Measurements from ENCODE around the gene RASD1.

The RASD1 gene

GRCh38 chr17:17538417-17539391, 42.5 kb upstream of the RASD1 start:
- H3K9me3 ChIP-seq (ENCODE audit: control insufficient read depth, low read length) = no peaks in the 10 kb centered on the region
- H3K36me3 ChIP-seq (ENCODE audit: control insufficient read depth, insufficient read depth, low read length) = no peaks in the 10 kb centered on the region
- no peak overlapping the region for H3K4me3 ChIP-seq (ENCODE audit: insufficient read depth, low read depth, low read length)
- H3K27me3 ChIP-seq (ENCODE audit: control insufficient read depth, insufficient read depth, low read length, poor library complexity, severe bottlenecking) = no peaks in the 10 kb centered on the region
- no peak overlapping the region for H3K27ac ChIP-seq (ENCODE audit: insufficient read depth, low read depth, low read length, poor library complexity, severe bottlenecking)
- 91 to 94% methylated on average over 10 of the region's 10 CpGs for WGBS, 2 experiments
- H3K4me1 ChIP-seq (ENCODE audit: control insufficient read depth, insufficient read depth, low read length) = peaks cover 19% of the 10 kb centered on the region

DNA sequence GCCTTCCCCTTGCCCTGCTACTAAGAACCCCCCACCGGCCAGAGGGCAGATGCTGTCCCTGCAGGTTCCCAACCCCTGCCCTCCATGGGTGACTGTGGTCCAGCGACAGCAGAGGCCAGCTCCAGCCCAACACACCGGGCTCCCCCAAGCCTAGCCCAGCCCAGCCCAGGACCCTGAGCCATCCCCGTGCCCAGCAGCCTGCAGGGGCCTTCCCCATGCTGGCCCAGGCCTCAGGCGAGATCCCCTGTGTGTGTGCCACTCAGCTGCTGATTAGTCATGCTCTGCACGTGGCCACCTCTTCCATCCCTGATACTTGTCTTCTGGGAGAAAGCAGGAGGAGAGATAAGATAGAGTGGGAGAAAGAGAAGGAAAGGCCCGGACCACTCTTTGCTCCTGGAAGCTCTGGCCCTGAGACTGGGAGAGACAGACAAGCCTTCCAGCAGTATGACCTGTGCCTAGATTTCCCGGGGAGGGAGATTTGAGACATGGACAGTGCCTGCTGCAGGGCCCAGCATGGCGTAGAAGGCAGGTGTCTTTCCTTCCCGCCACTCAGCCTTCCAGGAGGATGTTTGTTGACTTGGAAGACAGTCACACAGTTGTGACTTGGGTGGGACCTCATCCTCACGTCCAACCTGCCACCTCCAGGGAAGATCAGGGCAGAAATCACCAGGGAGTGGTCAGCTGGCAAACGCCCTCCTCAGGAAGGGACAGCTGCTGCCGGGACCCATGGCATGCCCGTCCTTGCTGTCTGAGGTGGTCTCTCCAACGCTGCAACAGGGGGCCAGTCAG, 41.3 kb upstream of the RASD1 start:
- Histone ChIP-seq H3K27ac (ENCODE audit: insufficient read depth, low read depth, low read length, poor library complexity, severe bottlenecking) (no peak overlapping the region), H3K4me1 (ENCODE audit: control insufficient read depth, insufficient read depth, low read length) (peaks cover 19% of the 10 kb centered on the region), H3K27me3 (ENCODE audit: control insufficient read depth, insufficient read depth, low read length, poor library complexity, severe bottlenecking) (no peaks in the 10 kb centered on the region), H3K9me3 (ENCODE audit: control insufficient read depth, low read length) (no peaks in the 10 kb centered on the region), H3K4me3 (ENCODE audit: insufficient read depth, low read depth, low read length) (no peak overlapping the region), H3K36me3 (ENCODE audit: control insufficient read depth, insufficient read depth, low read length) (no peaks in the 10 kb centered on the region)
- WGBS, 2 experiments = 88 to 90% methylated on average over 15 of the region's 15 CpGs

GRCh38 chr17:17536702-17537101, 40.5 kb upstream of the RASD1 start:
- H3K9me3 ChIP-seq (ENCODE audit: control insufficient read depth, low read length) = no peaks in the 10 kb centered on the region
- 95 to 97% methylated on average over 15 of the region's 15 CpGs for WGBS, 2 experiments
- no peaks in the 10 kb centered on the region for H3K27me3 ChIP-seq (ENCODE audit: control insufficient read depth, insufficient read depth, low read length, poor library complexity, severe bottlenecking)
- peaks cover 19% of the 10 kb centered on the region for H3K4me1 ChIP-seq (ENCODE audit: control insufficient read depth, insufficient read depth, low read length)
- no peak overlapping the region for H3K4me3 ChIP-seq (ENCODE audit: insufficient read depth, low read depth, low read length)
- H3K36me3 ChIP-seq (ENCODE audit: control insufficient read depth, insufficient read depth, low read length) = no peaks in the 10 kb centered on the region
- H3K27ac ChIP-seq (ENCODE audit: insufficient read depth, low read depth, low read length, poor library complexity, severe bottlenecking) = no peak overlapping the region

DNA sequence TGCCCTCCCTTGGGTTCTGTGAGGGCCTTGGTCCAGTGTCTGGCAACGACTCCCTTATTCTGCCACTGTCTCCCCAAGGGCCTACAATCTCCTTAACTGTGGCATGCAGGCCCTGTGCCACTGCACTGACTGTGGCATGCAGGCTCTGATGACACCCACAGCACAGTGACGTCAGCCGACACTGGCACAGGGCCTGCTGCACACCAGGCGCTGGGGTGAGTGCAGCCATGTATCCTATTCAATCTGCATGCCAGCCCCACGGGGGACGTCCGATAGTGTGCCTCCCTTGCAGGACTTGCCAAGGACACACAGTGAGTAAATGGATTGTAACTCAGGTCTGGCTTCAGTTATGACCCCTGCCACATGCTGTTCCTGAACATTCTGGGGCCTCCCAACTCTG, 39.8 kb upstream of the RASD1 start:
- Histone ChIP-seq H3K4me1 (ENCODE audit: control insufficient read depth, insufficient read depth, low read length) (peaks cover 19% of the 10 kb centered on the region), H3K27ac (ENCODE audit: insufficient read depth, low read depth, low read length, poor library complexity, severe bottlenecking) (no peak overlapping the region), H3K36me3 (ENCODE audit: control insufficient read depth, insufficient read depth, low read length) (no peaks in the 10 kb centered on the region), H3K9me3 (ENCODE audit: control insufficient read depth, low read length) (no peaks in the 10 kb centered on the region), H3K27me3 (ENCODE audit: control insufficient read depth, insufficient read depth, low read length, poor library complexity, severe bottlenecking) (no peaks in the 10 kb centered on the region), H3K4me3 (ENCODE audit: insufficient read depth, low read depth, low read length) (no peak overlapping the region)
- WGBS, 2 experiments = 91 to 93% methylated on average over 7 of the region's 7 CpGs

- Histone ChIP-seq H3K4me3 (ENCODE audit: insufficient read depth, low read depth, low read length) (no peak overlapping the region), H3K27ac (ENCODE audit: insufficient read depth, low read depth, low read length, poor library complexity, severe bottlenecking) (no peak overlapping the region), H3K36me3 (ENCODE audit: control insufficient read depth, insufficient read depth, low read length) (no peaks in the 10 kb centered on the region), H3K27me3 (ENCODE audit: control insufficient read depth, insufficient read depth, low read length, poor library complexity, severe bottlenecking) (no peaks in the 10 kb centered on the region), H3K4me1 (ENCODE audit: control insufficient read depth, insufficient read depth, low read length) (peaks cover 8% of the 10 kb centered on the region), H3K9me3 (ENCODE audit: control insufficient read depth, low read length) (no peaks in the 10 kb centered on the region)
- 94 to 96% methylated on average over 3 of the region's 3 CpGs for WGBS, 2 experiments
Measured at GRCh38 chr17:17533901-17534441, 37.8 kb upstream of the RASD1 start.

DNA sequence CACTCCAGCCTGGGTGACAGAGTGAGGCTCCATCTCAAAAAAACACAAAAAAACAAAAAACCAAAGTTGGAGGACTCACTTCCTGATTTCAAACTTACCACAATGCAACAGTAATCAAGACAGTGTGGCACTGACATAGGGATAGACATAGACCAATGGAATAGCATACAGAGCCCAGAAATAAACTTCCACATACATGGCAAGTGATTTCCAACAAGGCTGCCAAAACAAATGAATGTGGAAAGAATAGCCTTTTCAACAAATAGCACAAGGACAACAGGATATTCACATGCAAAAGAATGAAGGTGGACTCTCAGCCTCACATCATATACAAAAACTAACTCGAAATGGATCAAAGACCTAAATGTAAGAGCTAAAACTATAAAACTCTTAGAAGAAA, 36.8 kb upstream of the RASD1 start:
- H3K27me3 ChIP-seq (ENCODE audit: control insufficient read depth, insufficient read depth, low read length, poor library complexity, severe bottlenecking) = no peaks in the 10 kb centered on the region
- no peak overlapping the region for H3K4me3 ChIP-seq (ENCODE audit: insufficient read depth, low read depth, low read length)
- no peak overlapping the region for H3K27ac ChIP-seq (ENCODE audit: insufficient read depth, low read depth, low read length, poor library complexity, severe bottlenecking)
- H3K36me3 ChIP-seq (ENCODE audit: control insufficient read depth, insufficient read depth, low read length) = no peaks in the 10 kb centered on the region
- peaks cover 8% of the 10 kb centered on the region for H3K4me1 ChIP-seq (ENCODE audit: control insufficient read depth, insufficient read depth, low read length)
- 67% methylated on average over 1 of the region's 1 CpG; no CpG with 5 or more reads in 1 of the 2 experiments for WGBS, 2 experiments
- H3K9me3 ChIP-seq (ENCODE audit: control insufficient read depth, low read length) = no peaks in the 10 kb centered on the region

GRCh38 chr17:17531156-17531555, 35.0 kb upstream of the RASD1 start:
- no peaks in the 10 kb centered on the region for H3K36me3 ChIP-seq (ENCODE audit: control insufficient read depth, insufficient read depth, low read length)
- 89 to 95% methylated on average over 4 of the region's 4 CpGs for WGBS, 2 experiments
- no peaks in the 10 kb centered on the region for H3K27me3 ChIP-seq (ENCODE audit: control insufficient read depth, insufficient read depth, low read length, poor library complexity, severe bottlenecking)
- H3K27ac ChIP-seq (ENCODE audit: insufficient read depth, low read depth, low read length, poor library complexity, severe bottlenecking) = no peak overlapping the region
- H3K9me3 ChIP-seq (ENCODE audit: control insufficient read depth, low read length) = no peaks in the 10 kb centered on the region
- no peak overlapping the region for H3K4me3 ChIP-seq (ENCODE audit: insufficient read depth, low read depth, low read length)
- H3K4me1 ChIP-seq (ENCODE audit: control insufficient read depth, insufficient read depth, low read length) = no peaks in the 10 kb centered on the region

GRCh38 chr17:17528696-17529652, 32.8 kb upstream of the RASD1 start:
- no peaks in the 10 kb centered on the region for H3K27me3 ChIP-seq (ENCODE audit: control insufficient read depth, insufficient read depth, low read length, poor library complexity, severe bottlenecking)
- H3K36me3 ChIP-seq (ENCODE audit: control insufficient read depth, insufficient read depth, low read length) = no peaks in the 10 kb centered on the region
- no peaks in the 10 kb centered on the region for H3K4me1 ChIP-seq (ENCODE audit: control insufficient read depth, insufficient read depth, low read length)
- H3K27ac ChIP-seq (ENCODE audit: insufficient read depth, low read depth, low read length, poor library complexity, severe bottlenecking) = no peak overlapping the region
- 90 to 91% methylated on average over 22 of the region's 22 CpGs for WGBS, 2 experiments
- H3K4me3 ChIP-seq (ENCODE audit: insufficient read depth, low read depth, low read length) = no peak overlapping the region
- H3K9me3 ChIP-seq (ENCODE audit: control insufficient read depth, low read length) = no peaks in the 10 kb centered on the region

DNA sequence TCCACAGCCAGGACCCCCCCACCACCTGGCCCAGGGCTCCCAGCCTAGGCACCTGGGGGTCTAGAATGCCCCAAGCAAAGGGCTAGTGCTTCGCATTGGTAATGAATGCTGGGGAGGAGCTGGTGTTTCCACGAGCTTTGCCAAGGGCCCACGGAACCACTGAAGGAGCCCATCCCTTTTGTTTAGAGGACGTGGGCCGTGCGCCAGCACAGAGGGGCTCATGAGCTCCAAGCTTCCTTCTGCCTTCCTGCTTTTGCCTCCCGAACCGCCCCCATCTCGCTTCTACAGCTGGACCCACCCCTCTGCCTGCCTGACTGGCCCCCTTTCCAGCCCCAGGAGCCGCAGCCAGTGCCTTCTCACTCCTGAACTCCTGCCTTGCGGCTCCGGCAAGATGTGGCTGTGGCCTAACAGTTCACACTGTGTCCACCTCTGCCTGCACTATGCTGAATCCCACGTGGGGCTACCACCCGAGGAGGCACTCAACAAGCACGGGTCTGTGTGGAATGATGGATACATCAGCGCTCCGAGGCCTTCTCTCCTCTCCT, 31.8 kb upstream of the RASD1 start:
- Histone ChIP-seq H3K27ac (ENCODE audit: insufficient read depth, low read depth, low read length, poor library complexity, severe bottlenecking) (no peak overlapping the region), H3K9me3 (ENCODE audit: control insufficient read depth, low read length) (no peaks in the 10 kb centered on the region), H3K36me3 (ENCODE audit: control insufficient read depth, insufficient read depth, low read length) (no peaks in the 10 kb centered on the region), H3K4me1 (ENCODE audit: control insufficient read depth, insufficient read depth, low read length) (peaks cover 6% of the 10 kb centered on the region), H3K4me3 (ENCODE audit: insufficient read depth, low read depth, low read length) (no peak overlapping the region), H3K27me3 (ENCODE audit: control insufficient read depth, insufficient read depth, low read length, poor library complexity, severe bottlenecking) (no peaks in the 10 kb centered on the region)
- 91% methylated on average over 17 of the region's 17 CpGs for WGBS, 2 experiments
